ENCODE results near the gene DLGAP4. TPM values are rescaled to one million over a fixed set of nuclear protein-coding genes. Genes with fewer than 3 reads are reported as not detected.

Gene DLGAP4
- total and polyA plus RNA-seq, 4 donors, result 33.2 to 150 (median 97.7) TPM

DNA sequence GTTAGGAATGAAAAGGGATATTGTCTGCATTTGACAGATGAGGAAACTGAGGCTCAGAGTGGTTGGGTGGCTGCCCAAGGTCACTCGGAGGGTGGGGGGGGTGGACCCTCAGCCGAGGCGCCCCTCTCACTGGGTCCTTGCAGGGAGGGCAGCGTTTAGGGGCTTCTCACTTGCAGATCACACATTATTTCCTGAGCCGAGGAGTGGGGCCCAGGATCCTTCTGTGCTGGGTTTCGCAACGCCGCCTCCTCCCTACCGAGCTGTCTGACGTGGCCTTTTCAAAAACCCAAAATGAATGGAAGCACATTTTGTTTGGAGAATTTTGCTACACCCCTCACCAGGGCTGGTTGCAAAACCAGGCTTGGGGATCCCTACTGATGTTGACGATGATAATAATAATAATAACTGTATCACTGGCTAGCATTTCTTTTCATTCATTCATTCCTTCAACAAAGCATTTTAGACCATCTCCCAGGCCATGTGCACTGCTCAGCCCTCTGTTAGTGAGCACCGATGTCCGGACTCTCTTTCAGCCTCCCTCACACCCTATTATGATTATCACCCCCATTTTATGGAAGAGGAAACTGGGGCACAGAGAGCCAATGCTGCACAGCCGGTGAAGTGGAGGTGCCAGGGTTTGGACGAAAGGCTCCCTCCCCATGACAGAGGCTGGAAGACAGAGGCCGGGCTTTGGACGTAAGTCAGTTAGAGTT lies 5.2 kb downstream of the DLGAP4 start:
- DNase-seq (peak in 1 of 2 donors; percentile 57), ATAC-seq (ENCODE audit: low FRiP score) (no peak)
- Histone ChIP-seq H3K27ac (ENCODE audit: low read depth in 1 of 2, low read length in 2 of 2) (no peak overlapping the region), H3K27me3 (ENCODE audit: control insufficient read depth in 1 of 2, insufficient read depth in 2 of 2, low read length in 1 of 2) (no peaks in the 10 kb centered on the region), H3K4me1 (ENCODE audit: control insufficient read depth in 1 of 2, insufficient read depth in 2 of 2, low read length in 2 of 2) (no peaks in the 10 kb centered on the region), H3K36me3 (ENCODE audit: control insufficient read depth in 1 of 2, insufficient read depth in 2 of 2, low read length in 1 of 2) (no peaks in the 10 kb centered on the region), H3K4me3 (ENCODE audit: low read length in 2 of 2) (no peak overlapping the region), H3K9me3 (ENCODE audit: control insufficient read depth, low read length) (no peaks in the 10 kb centered on the region)
- intact Hi-C loops (cut with DNase I), result no loop called here
- whole genome bisulfite sequencing, 2 donors, result 65 to 66% methylated on average over 17 of the region's 17 CpGs

GRCh38 chr20:36311854-36312723 lies 6.0 kb downstream of the DLGAP4 start:
- ATAC-seq (ENCODE audit: low FRiP score), result no peak
- Histone ChIP-seq H3K27me3 (ENCODE audit: control insufficient read depth in 1 of 2, insufficient read depth in 2 of 2, low read length in 1 of 2) (no peaks in the 10 kb centered on the region), H3K4me3 (ENCODE audit: low read length in 2 of 2) (no peak overlapping the region), H3K36me3 (ENCODE audit: control insufficient read depth in 1 of 2, insufficient read depth in 2 of 2, low read length in 1 of 2) (no peaks in the 10 kb centered on the region), H3K27ac (ENCODE audit: low read depth in 1 of 2, low read length in 2 of 2) (no peak overlapping the region), H3K9me3 (ENCODE audit: control insufficient read depth, low read length) (no peaks in the 10 kb centered on the region), H3K4me1 (ENCODE audit: control insufficient read depth in 1 of 2, insufficient read depth in 2 of 2, low read length in 2 of 2) (no peaks in the 10 kb centered on the region)
- WGBS, 2 donors, result 72 to 73% methylated on average over 22 of the region's 22 CpGs
- intact Hi-C loops (cut with DNase I), result no loop called here
- peak in 1 of 2 donors; percentile 60 for DNase-seq

DNA sequence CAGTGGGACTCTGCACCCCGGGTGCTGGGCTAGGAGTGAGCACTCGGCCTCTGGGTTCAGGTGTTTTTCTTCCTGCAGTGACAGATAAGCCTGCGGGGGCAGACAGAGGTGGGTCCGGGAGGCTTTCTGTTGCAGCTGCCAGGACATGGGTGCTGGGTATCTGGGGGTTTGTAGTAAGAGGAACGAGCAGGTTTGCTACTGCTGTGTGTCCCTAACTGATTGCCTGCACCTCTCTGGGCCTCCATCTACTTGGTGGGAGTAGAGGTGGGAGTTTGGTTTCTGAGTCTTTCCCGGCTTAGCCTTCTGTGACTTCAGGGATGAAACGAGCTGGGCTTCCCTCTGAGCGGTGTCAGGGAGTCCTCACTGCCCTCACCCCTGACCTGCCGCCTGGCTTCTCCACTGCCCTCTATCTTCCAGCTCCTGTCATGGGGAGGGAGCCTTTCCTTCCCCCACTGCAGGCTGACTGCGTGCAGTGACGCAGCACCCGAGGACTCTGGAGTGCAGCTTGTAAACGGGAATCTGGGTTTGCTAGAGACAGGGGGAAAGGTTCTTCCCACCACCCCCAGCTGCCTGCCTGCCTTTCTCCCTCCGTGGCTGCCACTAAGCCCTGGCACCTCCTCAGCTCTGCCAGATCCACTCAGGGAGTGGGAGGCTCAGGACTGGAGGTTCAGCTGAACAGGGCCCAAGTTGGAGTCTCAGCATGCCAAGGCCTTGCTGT lies 6.7 kb downstream of the DLGAP4 start:
- WGBS, 2 donors, result 37 to 43% methylated on average over 14 of the region's 14 CpGs
- no peaks in the 10 kb centered on the region for H3K27me3 ChIP-seq (ENCODE audit: control insufficient read depth in 1 of 2, insufficient read depth in 2 of 2, low read length in 1 of 2)

GRCh38 chr20:36313476-36313875 lies 7.3 kb downstream of the DLGAP4 start:
- intact Hi-C loops (cut with DNase I), result no loop called here
- Histone ChIP-seq H3K27me3 (ENCODE audit: control insufficient read depth in 1 of 2, insufficient read depth in 2 of 2, low read length in 1 of 2) (no peaks in the 10 kb centered on the region), H3K4me3 (ENCODE audit: low read length in 2 of 2) (no peak overlapping the region), H3K36me3 (ENCODE audit: control insufficient read depth in 1 of 2, insufficient read depth in 2 of 2, low read length in 1 of 2) (no peaks in the 10 kb centered on the region), H3K27ac (ENCODE audit: low read depth in 1 of 2, low read length in 2 of 2) (no peak overlapping the region), H3K4me1 (ENCODE audit: control insufficient read depth in 1 of 2, insufficient read depth in 2 of 2, low read length in 2 of 2) (no peaks in the 10 kb centered on the region), H3K9me3 (ENCODE audit: control insufficient read depth, low read length) (no peaks in the 10 kb centered on the region)
- DNase-seq (peak in 1 of 2 donors; percentile 12), ATAC-seq (ENCODE audit: low FRiP score) (no peak)
- WGBS, 2 donors, result 62 to 72% methylated on average over 3 of the region's 3 CpGs

More for the DNA sequence above, 6.7 kb downstream of the DLGAP4 start:
- Histone ChIP-seq H3K9me3 (ENCODE audit: control insufficient read depth, low read length) (no peaks in the 10 kb centered on the region), H3K27ac (ENCODE audit: low read depth in 1 of 2, low read length in 2 of 2) (no peak overlapping the region), H3K36me3 (ENCODE audit: control insufficient read depth in 1 of 2, insufficient read depth in 2 of 2, low read length in 1 of 2) (no peaks in the 10 kb centered on the region), H3K4me1 (ENCODE audit: control insufficient read depth in 1 of 2, insufficient read depth in 2 of 2, low read length in 2 of 2) (no peaks in the 10 kb centered on the region), H3K4me3 (ENCODE audit: low read length in 2 of 2) (no peak overlapping the region)
- intact Hi-C loops (cut with DNase I), result no loop called here
- ATAC-seq (ENCODE audit: low FRiP score) (no peak), DNase-seq (peak in 1 of 2 donors; percentile 55)

DNA sequence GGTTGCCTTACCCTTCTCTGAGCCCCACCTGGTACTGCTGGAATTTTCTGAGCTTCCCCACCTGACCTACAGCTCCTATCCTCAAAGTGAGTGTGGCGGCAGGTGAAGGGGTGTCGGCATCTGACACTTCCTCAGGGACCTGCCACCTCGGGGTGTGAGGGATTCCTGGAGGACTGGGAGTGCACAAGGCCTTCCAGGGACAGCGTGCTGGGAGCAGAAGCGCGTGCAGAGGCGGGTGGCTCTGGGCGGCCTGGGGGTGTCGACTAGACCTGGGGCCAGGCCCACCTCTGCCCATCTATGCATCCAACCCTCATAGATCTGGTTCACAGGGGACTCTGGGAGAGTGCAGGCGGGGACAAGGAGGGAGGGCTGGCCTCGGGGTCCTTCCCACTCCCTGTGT lies 7.8 kb downstream of the DLGAP4 start:
- ATAC-seq (ENCODE audit: low FRiP score) (no peak), DNase-seq (peak; percentile 26 to 51)
- intact Hi-C loops (cut with DNase I), result no loop called here
- H3K27ac ChIP-seq (ENCODE audit: low read depth in 1 of 2, low read length in 2 of 2), result no peak overlapping the region
- WGBS, 2 donors, result 70 to 71% methylated on average over 11 of the region's 11 CpGs
- H3K4me1 ChIP-seq (ENCODE audit: control insufficient read depth in 1 of 2, insufficient read depth in 2 of 2, low read length in 2 of 2), result no peaks in the 10 kb centered on the region
- H3K4me3 ChIP-seq (ENCODE audit: low read length in 2 of 2), result no peak overlapping the region
- no peaks in the 10 kb centered on the region for H3K9me3 ChIP-seq (ENCODE audit: control insufficient read depth, low read length)
- no peaks in the 10 kb centered on the region for H3K27me3 ChIP-seq (ENCODE audit: control insufficient read depth in 1 of 2, insufficient read depth in 2 of 2, low read length in 1 of 2)
- H3K36me3 ChIP-seq (ENCODE audit: control insufficient read depth in 1 of 2, insufficient read depth in 2 of 2, low read length in 1 of 2), result no peaks in the 10 kb centered on the region

DNA sequence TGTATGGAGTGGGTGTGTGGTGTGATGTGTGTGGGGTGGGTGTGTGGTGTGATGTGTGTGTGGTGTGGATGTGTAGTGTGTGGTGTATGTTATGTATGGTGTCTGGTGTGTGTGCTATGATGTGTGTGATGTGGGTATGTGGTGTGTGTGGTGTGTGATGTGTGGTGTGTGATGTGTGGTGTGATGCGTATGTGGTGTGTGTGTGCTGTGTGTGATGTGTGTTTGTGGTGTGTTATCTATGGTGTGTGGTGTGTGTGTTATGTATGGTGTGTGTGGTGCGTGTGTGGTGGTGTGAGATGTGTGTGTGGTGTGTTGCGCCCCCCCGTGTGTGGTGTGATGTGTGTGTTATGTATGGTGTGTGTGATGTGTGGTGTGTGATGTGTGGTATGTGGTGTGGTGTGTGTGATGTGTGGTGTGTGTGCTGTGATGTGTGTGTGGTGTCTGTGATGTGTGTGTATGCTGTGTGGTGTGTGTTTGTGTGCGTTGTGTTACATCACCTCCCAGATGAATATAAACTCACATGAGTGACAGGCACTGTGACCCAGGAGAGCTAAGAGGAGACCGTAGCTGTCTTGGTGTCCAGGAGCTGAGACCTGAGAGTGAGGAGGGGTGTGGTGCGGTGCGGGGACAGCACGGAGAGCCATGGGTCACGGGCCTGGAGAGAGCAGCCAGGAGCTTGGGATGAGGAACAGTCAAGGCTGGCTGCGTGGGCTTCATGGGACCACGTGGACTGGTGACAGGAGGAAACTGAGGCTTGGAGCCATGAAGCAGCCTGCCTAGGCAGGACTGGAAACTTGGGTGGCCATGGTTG lies 8.8 kb downstream of the DLGAP4 start:
- intact Hi-C loops (cut with DNase I), result no loop called here
- Histone ChIP-seq H3K4me3 (ENCODE audit: low read length in 2 of 2) (no peak overlapping the region), H3K27me3 (ENCODE audit: control insufficient read depth in 1 of 2, insufficient read depth in 2 of 2, low read length in 1 of 2) (no peaks in the 10 kb centered on the region), H3K9me3 (ENCODE audit: control insufficient read depth, low read length) (no peaks in the 10 kb centered on the region), H3K4me1 (ENCODE audit: control insufficient read depth in 1 of 2, insufficient read depth in 2 of 2, low read length in 2 of 2) (no peaks in the 10 kb centered on the region), H3K27ac (ENCODE audit: low read depth in 1 of 2, low read length in 2 of 2) (no peak overlapping the region), H3K36me3 (ENCODE audit: control insufficient read depth in 1 of 2, insufficient read depth in 2 of 2, low read length in 1 of 2) (no peaks in the 10 kb centered on the region)
- WGBS, 2 donors, result 53 to 55% methylated on average over 11 of the region's 12 CpGs
- no peak for ATAC-seq (ENCODE audit: low FRiP score)
- DNase-seq, result peak; percentile 18 to 41

- peak; percentile 42 to 73 for DNase-seq
- intact Hi-C loops (cut with DNase I), result no loop called here
- WGBS, 2 donors, result 62 to 63% methylated on average over 11 of the region's 11 CpGs
- no peak overlapping the region for H3K4me3 ChIP-seq (ENCODE audit: low read length in 2 of 2)
- H3K9me3 ChIP-seq (ENCODE audit: control insufficient read depth, low read length), result no peaks in the 10 kb centered on the region
- H3K27ac ChIP-seq (ENCODE audit: low read depth in 1 of 2, low read length in 2 of 2), result no peak overlapping the region
- no peaks in the 10 kb centered on the region for H3K4me1 ChIP-seq (ENCODE audit: control insufficient read depth in 1 of 2, insufficient read depth in 2 of 2, low read length in 2 of 2)
- ATAC-seq (ENCODE audit: low FRiP score), result no peak
- H3K27me3 ChIP-seq (ENCODE audit: control insufficient read depth in 1 of 2, insufficient read depth in 2 of 2, low read length in 1 of 2), result no peaks in the 10 kb centered on the region
- H3K36me3 ChIP-seq (ENCODE audit: control insufficient read depth in 1 of 2, insufficient read depth in 2 of 2, low read length in 1 of 2), result no peaks in the 10 kb centered on the region
These were observed 9.6 kb downstream of the DLGAP4 start for GRCh38 chr20:36315545-36316351.

All from aorta (tissue), 5 donors.